HEK293 (cell line): Measurements from ENCODE around the gene BBLN.
A peak's percentile ranks its signal among the peaks of the same experiment; 100 is the strongest.

Experiments
- BCL11A ChIP-seq: fragments of 450-650 bp; formaldehyde crosslinking; IDR thresholded peaks from 2 replicates; pipeline ENCODE4 v1.5.1; 2016; ENCODE audit warnings: low read depth, missing biosample characterization, missing genetic modification characterization
- FEZF1 ChIP-seq: fragments of 450-650 bp; formaldehyde crosslinking; IDR thresholded peaks from 2 replicates; pipeline ENCODE4 v1.5.1; 2016; ENCODE audit warnings: missing biosample characterization, missing genetic modification characterization
- SP2 ChIP-seq: fragments of 450-650 bp; formaldehyde crosslinking; IDR thresholded peaks from 2 replicates; pipeline ENCODE4 v1.5.1; 2016; ENCODE audit warnings: missing biosample characterization, missing genetic modification characterization
- ZEB2 ChIP-seq: fragments of 450-650 bp; formaldehyde crosslinking; IDR thresholded peaks from 2 replicates; pipeline ENCODE4 v1.5.1; 2016; ENCODE audit warnings: missing biosample characterization, missing genetic modification characterization
- ZNF10 ChIP-seq: fragments of 450-650 bp; formaldehyde crosslinking; IDR thresholded peaks from 2 replicates; pipeline ENCODE4 v1.5.1; 2017; ENCODE audit warnings: missing biosample characterization, missing genetic modification characterization
- ZNF112 ChIP-seq: fragments of 450-650 bp; formaldehyde crosslinking; IDR thresholded peaks from 2 replicates; pipeline ENCODE4 v1.5.0; 2017; ENCODE audit warnings: missing biosample characterization, missing genetic modification characterization
- ZNF223 ChIP-seq: fragments of 450-650 bp; formaldehyde crosslinking; IDR thresholded peaks from 2 replicates; pipeline ENCODE4 v1.5.1; 2016; ENCODE audit warnings: missing biosample characterization, missing genetic modification characterization
- ZNF404 ChIP-seq: fragments of 450-650 bp; formaldehyde crosslinking; IDR thresholded peaks from 2 replicates; pipeline ENCODE4 v1.5.1; 2017; ENCODE audit warnings: missing biosample characterization, missing genetic modification characterization
- ZNF423 ChIP-seq: fragments of 450-650 bp; formaldehyde crosslinking; IDR thresholded peaks from 2 replicates; pipeline ENCODE4 v1.5.1; 2016; ENCODE audit warnings: missing biosample characterization, missing genetic modification characterization
- ZNF701 ChIP-seq: fragments of 450-650 bp; formaldehyde crosslinking; IDR thresholded peaks from 2 replicates; pipeline ENCODE4 v1.5.1; 2016; ENCODE audit warnings: missing biosample characterization, missing genetic modification characterization
- TF ChIP-seq, protein P1 (sequence below): fragments of 450-650 bp; formaldehyde crosslinking; IDR thresholded peaks from 2 replicates; pipeline ENCODE4 v1.5.1; 2016; ENCODE audit warnings: missing biosample characterization, missing genetic modification characterization
- TF ChIP-seq, protein P2 (sequence below): fragments of 450-650 bp; formaldehyde crosslinking; IDR thresholded peaks from 2 replicates; pipeline ENCODE4 v1.5.1; 2016; ENCODE audit warnings: missing biosample characterization, missing genetic modification characterization

DNA sequence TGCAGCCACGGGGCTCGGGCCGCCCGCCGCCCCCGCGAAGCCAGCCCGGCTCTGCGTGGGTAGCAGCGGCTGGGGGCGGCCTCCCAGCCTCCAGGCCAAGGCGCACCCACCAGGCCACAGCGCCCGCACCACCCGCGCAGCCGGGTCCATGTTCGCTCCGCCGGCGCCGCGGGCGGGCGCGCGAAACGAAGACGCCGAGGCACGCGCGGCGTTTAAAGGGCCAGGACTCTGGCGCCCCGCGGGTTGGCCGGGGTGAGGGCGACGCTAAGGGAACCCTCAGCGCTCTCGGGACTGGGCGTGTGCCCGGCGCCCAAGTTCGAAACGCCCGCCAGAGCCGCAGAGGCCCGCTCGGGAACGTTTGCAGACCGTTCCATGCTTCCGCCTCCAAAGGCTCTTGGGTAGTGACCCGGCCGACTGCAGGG lies 32.5 kb upstream of the BBLN start, which contains the start of gene PTGES2:
- TF ChIP-seq ZNF404 (tag by site-specific recombination) (no peak), ZNF112 (no peak), ZEB2 (tag by site-specific recombination) (no peak), ZNF701 (no peak), FEZF1 (tag by site-specific recombination) (no peak), ZNF10 (tag by site-specific recombination) (no peak), ZNF223 (no peak), ZNF423 (tag by site-specific recombination) (no peak), BCL11A (tag by site-specific recombination) (no peak), SP2 (tag by site-specific recombination) (no peak)
- TF ChIP-seq, protein P1, sequence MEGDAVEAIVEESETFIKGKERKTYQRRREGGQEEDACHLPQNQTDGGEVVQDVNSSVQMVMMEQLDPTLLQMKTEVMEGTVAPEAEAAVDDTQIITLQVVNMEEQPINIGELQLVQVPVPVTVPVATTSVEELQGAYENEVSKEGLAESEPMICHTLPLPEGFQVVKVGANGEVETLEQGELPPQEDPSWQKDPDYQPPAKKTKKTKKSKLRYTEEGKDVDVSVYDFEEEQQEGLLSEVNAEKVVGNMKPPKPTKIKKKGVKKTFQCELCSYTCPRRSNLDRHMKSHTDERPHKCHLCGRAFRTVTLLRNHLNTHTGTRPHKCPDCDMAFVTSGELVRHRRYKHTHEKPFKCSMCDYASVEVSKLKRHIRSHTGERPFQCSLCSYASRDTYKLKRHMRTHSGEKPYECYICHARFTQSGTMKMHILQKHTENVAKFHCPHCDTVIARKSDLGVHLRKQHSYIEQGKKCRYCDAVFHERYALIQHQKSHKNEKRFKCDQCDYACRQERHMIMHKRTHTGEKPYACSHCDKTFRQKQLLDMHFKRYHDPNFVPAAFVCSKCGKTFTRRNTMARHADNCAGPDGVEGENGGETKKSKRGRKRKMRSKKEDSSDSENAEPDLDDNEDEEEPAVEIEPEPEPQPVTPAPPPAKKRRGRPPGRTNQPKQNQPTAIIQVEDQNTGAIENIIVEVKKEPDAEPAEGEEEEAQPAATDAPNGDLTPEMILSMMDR (tag by site-specific recombination): 0 out of 2 replicates have a peak, but pooled peaks have one; percentile 3
- TF ChIP-seq, protein P2, sequence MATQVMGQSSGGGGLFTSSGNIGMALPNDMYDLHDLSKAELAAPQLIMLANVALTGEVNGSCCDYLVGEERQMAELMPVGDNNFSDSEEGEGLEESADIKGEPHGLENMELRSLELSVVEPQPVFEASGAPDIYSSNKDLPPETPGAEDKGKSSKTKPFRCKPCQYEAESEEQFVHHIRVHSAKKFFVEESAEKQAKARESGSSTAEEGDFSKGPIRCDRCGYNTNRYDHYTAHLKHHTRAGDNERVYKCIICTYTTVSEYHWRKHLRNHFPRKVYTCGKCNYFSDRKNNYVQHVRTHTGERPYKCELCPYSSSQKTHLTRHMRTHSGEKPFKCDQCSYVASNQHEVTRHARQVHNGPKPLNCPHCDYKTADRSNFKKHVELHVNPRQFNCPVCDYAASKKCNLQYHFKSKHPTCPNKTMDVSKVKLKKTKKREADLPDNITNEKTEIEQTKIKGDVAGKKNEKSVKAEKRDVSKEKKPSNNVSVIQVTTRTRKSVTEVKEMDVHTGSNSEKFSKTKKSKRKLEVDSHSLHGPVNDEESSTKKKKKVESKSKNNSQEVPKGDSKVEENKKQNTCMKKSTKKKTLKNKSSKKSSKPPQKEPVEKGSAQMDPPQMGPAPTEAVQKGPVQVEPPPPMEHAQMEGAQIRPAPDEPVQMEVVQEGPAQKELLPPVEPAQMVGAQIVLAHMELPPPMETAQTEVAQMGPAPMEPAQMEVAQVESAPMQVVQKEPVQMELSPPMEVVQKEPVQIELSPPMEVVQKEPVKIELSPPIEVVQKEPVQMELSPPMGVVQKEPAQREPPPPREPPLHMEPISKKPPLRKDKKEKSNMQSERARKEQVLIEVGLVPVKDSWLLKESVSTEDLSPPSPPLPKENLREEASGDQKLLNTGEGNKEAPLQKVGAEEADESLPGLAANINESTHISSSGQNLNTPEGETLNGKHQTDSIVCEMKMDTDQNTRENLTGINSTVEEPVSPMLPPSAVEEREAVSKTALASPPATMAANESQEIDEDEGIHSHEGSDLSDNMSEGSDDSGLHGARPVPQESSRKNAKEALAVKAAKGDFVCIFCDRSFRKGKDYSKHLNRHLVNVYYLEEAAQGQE (tag by site-specific recombination): no peak
